Thymus (tissue), 11 donors: ENCODE data around the gene RANBP3L. TPM values are rescaled to one million over a fixed set of nuclear protein-coding genes. Genes with fewer than 3 reads are reported as not detected.

Experiments
- DNase-seq, 9 donors: peaks; one replicate each; pipeline ENCODE4 v3.0.0-alpha.2; 2013; ENCODE audit warnings: low spot score in 9 of 9, low read depth in 6 of 9, missing footprints in 1 of 9
- H3K27ac ChIP-seq, 2 donors: one replicate each; pipeline ENCODE4 v1.5.1; 2013; ENCODE audit warnings: control low read depth in 1 of 2, low read depth in 1 of 2, low read length in 1 of 2, mild to moderate bottlenecking in 1 of 2, moderate library complexity in 1 of 2
- H3K27me3 ChIP-seq, 2 donors: one replicate each; pipeline ENCODE4 v1.5.1; 2013; ENCODE audit warnings: low read length in 1 of 2; ENCODE audit not compliant: control insufficient read depth in 2 of 2, insufficient read depth in 1 of 2
- H3K36me3 ChIP-seq, 2 donors: one replicate each; pipeline ENCODE4 v1.5.1; 2013; ENCODE audit warnings: low read length in 1 of 2, mild to moderate bottlenecking in 1 of 2, moderate library complexity in 1 of 2; ENCODE audit not compliant: control insufficient read depth in 2 of 2, insufficient read depth in 2 of 2
- H3K4me1 ChIP-seq, 2 donors: one replicate each; pipeline ENCODE4 v1.5.1; 2013; ENCODE audit warnings: low read length in 2 of 2; ENCODE audit not compliant: control insufficient read depth in 2 of 2, insufficient read depth in 2 of 2
- H3K4me3 ChIP-seq, 2 donors: one replicate each; pipeline ENCODE4 v1.5.1; 2013; ENCODE audit warnings: low read length in 2 of 2, control low read depth in 1 of 2, mild to moderate bottlenecking in 1 of 2
- H3K9me3 ChIP-seq, 2 donors: one replicate each; pipeline ENCODE4 v1.5.1; 2013; ENCODE audit warnings: low read length in 1 of 2, mild to moderate bottlenecking in 1 of 2; ENCODE audit not compliant: control insufficient read depth in 2 of 2, insufficient read depth in 1 of 2
- WGBS: extraction: QIAGEN DNeasy Blood & Tissue Kit; methylation state at CpG from one replicate; pipeline ENCODE4 v1.1.7; 2013; 5-methylcytosine and 5-hydroxymethylcytosine counted together
- polyA plus RNA-seq: library from polyadenylated mRNA; stranded (reverse); fragments of 200-250 nt; gene quantifications from one replicate; pipeline ENCODE4 v1.2.3, GENCODE V29; 2013
- total RNA-seq: library from RNA; stranded (reverse); fragments of 120-200 nt; gene quantifications from one replicate; pipeline ENCODE4 v1.2.4, GENCODE V29; 2013
- donor health status: healthy.

RANBP3L gene
- total and polyA plus RNA-seq, 2 donors: 0.14 to 0.41 TPM

DNA sequence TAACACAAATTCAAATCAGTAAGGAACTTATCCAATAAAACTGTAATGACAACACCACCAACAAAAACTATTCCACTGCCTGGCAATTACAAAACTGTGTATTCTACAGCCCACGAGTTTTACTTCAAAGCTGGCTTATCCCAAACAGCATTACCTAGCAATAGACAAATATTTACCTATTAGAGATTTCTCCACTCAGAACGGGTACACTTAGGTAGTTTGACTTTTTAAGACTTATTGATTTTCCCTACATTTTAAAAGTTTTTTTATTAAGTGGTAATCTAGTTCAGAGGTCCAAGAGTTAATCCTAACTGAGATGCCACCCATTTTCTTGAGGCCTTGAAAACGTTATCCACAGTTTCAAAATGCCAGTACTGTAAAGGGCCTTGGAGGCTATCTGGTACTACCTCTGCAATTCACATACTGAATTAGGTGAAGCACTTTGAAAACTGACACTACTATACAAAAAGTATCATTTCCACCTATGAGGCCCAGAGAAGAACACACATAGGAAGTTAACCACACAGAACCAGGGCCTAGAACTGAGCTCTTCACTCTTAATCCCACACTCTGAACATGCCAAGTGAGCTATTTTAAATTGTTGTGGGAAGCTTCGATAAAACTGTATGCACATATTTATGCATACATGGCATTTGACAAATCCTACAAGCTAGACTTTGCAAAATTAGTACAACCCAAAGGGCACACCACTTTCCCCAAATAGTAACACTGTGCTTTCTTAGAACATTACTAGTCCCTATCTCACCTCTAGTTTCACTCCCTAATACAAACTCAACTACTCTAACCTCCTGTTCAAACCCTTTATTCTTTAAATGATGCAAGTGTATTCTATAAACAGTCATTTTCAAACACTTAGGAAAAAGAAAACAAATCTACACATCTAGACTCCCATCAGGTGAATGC, 62.1 kb downstream of the RANBP3L start:
- no peaks in the 10 kb centered on the region for H3K27me3 ChIP-seq
- 94% methylated on average over 4 of the region's 4 CpGs for WGBS
- H3K4me3 ChIP-seq: no peak overlapping the region
- no peaks in the 10 kb centered on the region for H3K36me3 ChIP-seq
- peak in 3 of 9 donors; percentile 12 to 31 (median 13) for DNase-seq
- H3K4me1 ChIP-seq: peaks cover 11 to 21% of the 10 kb centered on the region in 2 donors
- H3K27ac ChIP-seq: peak overlapping the region in 1 of 2 donors; percentile 46
- H3K9me3 ChIP-seq: peaks cover 0 to 2% of the 10 kb centered on the region in 2 donors

DNA sequence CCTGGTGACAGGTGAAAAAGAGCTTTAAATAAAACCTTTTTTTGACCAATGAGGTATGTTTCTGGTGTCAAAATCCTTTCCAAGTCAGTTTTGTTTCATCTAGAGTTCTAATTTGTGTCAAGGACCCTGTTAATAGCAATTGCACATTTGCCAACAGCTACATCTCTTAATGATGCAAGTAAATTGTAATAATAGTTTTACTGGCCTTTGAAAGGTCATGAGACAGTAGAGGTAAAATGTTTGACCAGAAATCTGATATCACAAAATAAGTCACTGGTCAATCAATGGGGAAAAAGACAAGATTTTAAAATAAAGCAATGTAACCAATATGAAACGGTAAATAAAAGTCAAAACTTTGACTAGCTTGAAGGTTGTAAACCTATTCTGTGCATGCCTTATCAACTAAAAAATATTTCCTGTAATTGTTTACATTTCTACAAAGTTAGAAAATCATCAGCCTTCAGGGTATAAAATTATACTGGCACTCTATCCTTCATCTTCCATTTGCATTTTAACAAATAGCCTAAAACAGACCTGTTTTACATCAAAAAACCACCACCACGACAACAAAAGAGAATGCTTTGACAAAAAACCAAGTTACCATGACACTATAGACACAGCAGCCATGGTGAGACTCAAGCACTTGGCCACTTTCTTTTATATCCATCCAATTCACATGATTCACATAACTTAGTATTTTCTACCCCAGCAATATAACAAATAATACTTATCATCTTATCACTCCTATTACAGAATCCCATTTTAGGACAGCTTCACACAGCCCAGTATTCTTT, 63.0 kb downstream of the RANBP3L start:
- WGBS: 91% methylated on average over 2 of the region's 2 CpGs
- Histone ChIP-seq H3K4me1 (peaks cover 11 to 21% of the 10 kb centered on the region in 2 donors), H3K4me3 (no peak overlapping the region), H3K27ac (no peak overlapping the region), H3K9me3 (peaks cover 0 to 2% of the 10 kb centered on the region in 2 donors), H3K36me3 (no peaks in the 10 kb centered on the region), H3K27me3 (no peaks in the 10 kb centered on the region)
- DNase-seq: no peak

DNA sequence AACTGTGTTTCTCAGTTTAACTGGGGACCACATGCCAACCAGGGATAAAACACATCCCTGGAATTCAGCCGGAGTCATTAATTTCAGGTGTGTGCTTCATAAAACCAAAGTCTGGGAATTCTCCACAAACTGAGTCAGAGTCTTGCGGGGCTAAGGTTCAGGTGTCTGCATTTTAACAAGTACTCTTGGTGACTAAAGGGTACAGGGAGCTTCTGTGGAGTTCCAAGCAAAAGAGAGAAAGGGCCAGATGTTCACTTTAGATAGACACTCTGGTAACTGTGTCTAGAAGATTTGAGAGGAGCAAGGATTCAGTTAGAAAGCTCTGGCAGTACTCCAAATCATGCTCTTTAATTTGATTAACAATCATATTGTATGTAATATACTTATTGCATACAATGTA, 64.0 kb downstream of the RANBP3L start:
- Histone ChIP-seq H3K4me3 (no peak overlapping the region), H3K27ac (no peak overlapping the region), H3K9me3 (peaks cover 0 to 2% of the 10 kb centered on the region in 2 donors), H3K36me3 (no peaks in the 10 kb centered on the region), H3K4me1 (peaks cover 9 to 18% of the 10 kb centered on the region in 2 donors), H3K27me3 (no peaks in the 10 kb centered on the region)
- no peak for DNase-seq
- over 99% methylated on average over 2 of the region's 2 CpGs for WGBS

DNA sequence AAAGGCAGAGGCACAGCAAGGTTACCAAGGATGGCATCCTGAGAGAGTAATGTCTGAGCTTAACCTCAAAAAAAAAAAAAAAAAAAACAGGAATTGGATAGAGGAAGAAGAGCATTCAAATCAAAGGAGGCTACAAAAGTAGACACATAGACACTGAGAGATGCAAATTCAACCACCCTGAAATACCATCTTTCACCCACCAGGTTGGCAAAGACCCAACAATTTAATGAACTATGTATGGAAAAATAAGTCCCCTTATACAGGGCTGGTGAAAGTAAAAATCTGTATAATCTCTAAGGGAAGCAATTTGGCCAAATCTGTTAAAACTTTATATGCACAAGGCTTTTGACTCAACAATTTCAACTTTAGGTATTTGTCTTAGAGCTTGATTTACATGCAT, 64.9 kb downstream of the RANBP3L start:
- Histone ChIP-seq H3K27ac (no peak overlapping the region), H3K4me1 (peaks cover 6 to 12% of the 10 kb centered on the region in 2 donors), H3K36me3 (no peaks in the 10 kb centered on the region), H3K9me3 (peaks cover 0 to 2% of the 10 kb centered on the region in 2 donors), H3K4me3 (no peak overlapping the region), H3K27me3 (no peaks in the 10 kb centered on the region)
- no peak for DNase-seq

DNA sequence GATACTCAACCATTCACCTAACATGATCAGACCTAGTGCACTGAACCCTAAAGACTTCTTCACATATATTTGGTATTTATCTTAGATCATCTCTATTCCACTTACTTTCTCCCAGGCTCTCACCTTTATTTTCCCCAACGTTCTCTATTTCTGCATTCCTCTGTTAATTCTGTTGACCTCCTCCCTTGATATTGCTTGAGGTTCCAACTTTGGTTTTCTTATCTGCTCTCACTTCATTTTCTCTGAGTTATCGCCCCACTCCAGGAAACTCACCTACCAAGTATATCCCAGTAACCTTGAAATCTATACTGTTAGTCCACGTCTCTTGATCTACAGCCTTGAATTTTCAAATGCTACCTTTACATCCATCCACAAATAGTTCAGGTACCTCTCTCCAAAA, 69.2 kb downstream of the RANBP3L start:
- Histone ChIP-seq H3K27ac (no peak overlapping the region), H3K27me3 (no peaks in the 10 kb centered on the region), H3K4me3 (no peak overlapping the region), H3K36me3 (no peaks in the 10 kb centered on the region), H3K9me3 (no peaks in the 10 kb centered on the region), H3K4me1 (no peaks in the 10 kb centered on the region)
- no peak for DNase-seq
- 98% methylated on average over 3 of the region's 3 CpGs for whole genome bisulfite sequencing

DNA sequence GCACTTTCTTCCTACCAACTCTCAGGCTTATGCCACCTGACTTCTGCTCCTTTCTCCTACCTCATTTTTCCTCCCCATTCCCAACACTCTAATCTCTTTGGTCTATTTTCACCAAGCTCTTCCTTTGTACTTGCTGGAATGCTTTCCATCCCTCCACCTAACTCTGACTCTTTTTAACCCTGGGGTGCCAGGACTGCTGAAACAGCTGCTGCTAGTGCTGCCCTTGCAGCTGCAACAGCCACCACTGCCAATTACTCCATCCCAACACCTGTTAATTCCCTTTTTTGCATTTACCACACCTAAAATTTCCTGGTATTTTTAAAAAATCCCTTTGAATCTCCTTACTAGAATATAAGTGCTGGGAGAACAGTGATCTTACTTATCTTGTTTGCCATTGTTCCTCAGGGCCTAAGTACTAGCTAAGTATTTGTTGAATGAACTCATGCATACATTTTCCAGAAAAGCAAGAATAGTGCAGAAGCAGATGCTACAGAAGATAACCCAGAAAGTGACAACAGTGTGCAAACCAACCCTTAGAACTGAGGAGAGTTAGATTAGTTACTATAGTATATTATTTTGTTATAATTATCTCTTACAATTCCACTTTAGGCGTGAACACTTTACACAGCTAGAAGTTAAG, 71.4 kb downstream of the RANBP3L start:
- H3K27me3 ChIP-seq: no peaks in the 10 kb centered on the region
- H3K27ac ChIP-seq: no peak overlapping the region
- no peak for DNase-seq

DNA sequence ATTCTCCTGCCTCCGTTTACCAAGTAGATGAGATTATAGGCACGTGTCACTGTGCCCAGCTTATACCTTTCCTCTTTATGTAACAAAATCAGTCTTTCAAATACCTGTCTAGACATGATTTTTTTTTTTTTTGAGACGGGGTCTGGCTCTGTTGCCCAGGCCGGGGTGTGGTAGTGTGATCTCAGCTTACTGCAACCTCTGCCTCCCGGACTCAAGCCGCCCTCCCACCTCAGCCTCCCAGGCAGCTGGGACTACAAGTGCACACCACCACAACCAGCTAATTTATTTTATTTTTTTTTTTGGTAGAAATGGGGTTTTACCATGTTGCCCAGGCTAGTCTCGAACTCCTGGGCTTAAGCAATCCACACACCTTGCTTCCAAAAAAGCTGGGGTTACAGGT, 73.2 kb downstream of the RANBP3L start:
- Histone ChIP-seq H3K4me3 (no peak overlapping the region), H3K36me3 (peaks cover 0 to 10% of the 10 kb centered on the region in 2 donors), H3K27me3 (no peaks in the 10 kb centered on the region), H3K4me1 (no peaks in the 10 kb centered on the region), H3K27ac (no peak overlapping the region), H3K9me3 (no peaks in the 10 kb centered on the region)
- over 99% methylated on average over 7 of the region's 7 CpGs for WGBS
- no peak for DNase-seq

More for the DNA sequence above, 71.4 kb downstream of the RANBP3L start:
- Histone ChIP-seq H3K9me3 (no peaks in the 10 kb centered on the region), H3K4me1 (no peaks in the 10 kb centered on the region), H3K4me3 (no peak overlapping the region), H3K36me3 (peaks cover 0 to 4% of the 10 kb centered on the region in 2 donors)
- WGBS: 100% methylated on average over 1 of the region's 1 CpG

DNA sequence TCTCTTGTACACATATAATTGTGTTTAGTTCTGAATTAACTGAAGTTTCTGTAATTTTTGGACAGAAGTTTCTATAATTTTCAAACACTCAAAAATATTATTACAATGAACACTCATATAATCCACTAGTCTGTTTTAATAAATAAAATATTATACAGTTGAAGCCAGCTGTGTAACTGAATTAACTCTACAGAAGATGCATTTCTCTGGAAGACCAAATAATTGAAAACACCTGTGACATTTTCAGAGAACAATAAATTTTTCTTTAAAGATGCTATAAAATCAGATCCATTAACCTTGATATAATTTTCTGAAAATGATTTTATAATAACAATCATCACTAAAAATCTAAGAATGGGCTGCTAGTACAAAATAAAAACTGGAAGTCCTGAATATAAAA, 74.7 kb downstream of the RANBP3L start:
- H3K4me3 ChIP-seq: no peak overlapping the region
- no peak for DNase-seq

More for the DNA sequence above, 74.7 kb downstream of the RANBP3L start:
- peaks cover 0 to 13% of the 10 kb centered on the region in 2 donors for H3K36me3 ChIP-seq
- H3K4me1 ChIP-seq: no peaks in the 10 kb centered on the region
- no peaks in the 10 kb centered on the region for H3K27me3 ChIP-seq
- no peak overlapping the region for H3K27ac ChIP-seq
- no peaks in the 10 kb centered on the region for H3K9me3 ChIP-seq
